ENCODE results near the gene ABCA4. TPM values are rescaled to one million over a fixed set of nuclear protein-coding genes. Genes with fewer than 3 reads are reported as not detected.

The ABCA4 gene
- polyA plus RNA-seq, 6 donors from 2014 or later = not detected

DNA sequence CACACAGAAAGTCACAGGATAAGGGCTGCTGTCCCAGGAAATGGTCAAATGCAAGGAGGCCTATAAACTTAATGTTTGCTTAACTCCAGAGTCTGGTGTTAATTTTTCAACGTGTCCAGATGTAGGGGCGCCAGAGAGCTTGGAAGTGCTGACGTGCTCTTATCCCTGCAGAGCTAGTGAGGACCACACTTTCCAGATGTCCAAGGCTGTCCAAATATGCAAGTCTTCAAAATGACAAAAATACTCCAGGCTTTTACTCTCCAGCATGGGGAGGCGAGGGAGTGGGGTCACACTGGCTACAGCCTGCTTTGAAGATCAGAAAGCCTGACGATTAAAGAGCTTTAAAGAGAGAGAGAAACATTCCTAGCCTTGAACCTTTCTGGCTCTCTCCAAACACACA lies 57.6 kb downstream of the ABCA4 start:
- no peak overlapping the region for H3K27ac Mint-ChIP-seq
- no peaks in the 10 kb centered on the region for H3K36me3 Mint-ChIP-seq
- no peak overlapping the region for H3K4me3 Mint-ChIP-seq
- peaks cover 12 to 28% (median 17%) of the 10 kb centered on the region in 3 donors for H3K27me3 Mint-ChIP-seq
- no peaks in the 10 kb centered on the region for H3K9me3 Mint-ChIP-seq
- DNase-seq (no peak), ATAC-seq (ENCODE audit: low read depth in 2 of 2) (no peak)
- H3K4me1 Mint-ChIP-seq = no peaks in the 10 kb centered on the region

DNA sequence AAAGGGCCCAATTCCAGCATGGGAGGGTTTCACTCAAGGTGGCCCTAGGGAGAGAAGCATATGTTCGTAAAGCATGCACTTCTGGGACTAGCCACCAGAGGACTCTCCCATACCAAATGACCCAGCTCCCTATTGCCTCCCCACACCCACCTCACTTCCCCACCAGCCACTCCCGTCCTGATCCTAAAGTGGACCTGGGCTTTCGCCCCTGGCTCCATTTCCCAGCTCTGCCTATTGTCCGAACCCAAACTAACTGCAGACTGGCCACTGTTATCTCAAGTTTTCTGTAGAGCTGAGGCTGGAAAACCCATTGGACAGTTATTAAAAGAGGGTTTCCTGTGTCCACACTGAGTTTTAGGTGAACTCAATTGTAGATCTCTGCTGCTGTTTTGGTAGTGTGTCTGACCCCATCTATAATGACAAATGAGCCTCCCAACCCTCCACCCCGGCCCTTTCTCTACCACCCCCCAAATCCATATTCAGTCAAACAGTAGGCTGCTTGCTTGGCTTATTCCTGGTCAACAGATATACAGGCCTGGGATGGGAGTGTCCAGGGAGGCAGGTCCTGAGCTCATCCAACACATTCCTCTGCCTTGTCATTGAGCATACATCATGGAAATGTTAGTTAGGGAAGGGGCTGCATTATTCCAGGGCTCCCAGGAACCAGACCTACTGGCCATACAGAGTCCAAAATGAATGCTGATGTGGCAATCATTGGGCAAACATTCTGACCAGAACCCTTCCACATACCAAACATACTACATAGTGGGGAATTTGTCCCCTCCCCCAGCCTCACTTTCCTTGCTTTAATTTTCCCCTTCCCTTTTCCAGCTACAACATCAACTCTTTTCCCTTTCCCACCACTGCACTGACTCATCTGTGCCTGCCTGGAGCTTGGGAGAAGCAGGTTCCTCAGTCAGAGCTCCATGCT lies 59.2 kb downstream of the ABCA4 start:
- no peaks in the 10 kb centered on the region for H3K9me3 Mint-ChIP-seq
- no peaks in the 10 kb centered on the region for H3K4me1 Mint-ChIP-seq
- no peaks in the 10 kb centered on the region for H3K36me3 Mint-ChIP-seq
- DNase-seq (no peak), ATAC-seq (ENCODE audit: low read depth in 2 of 2) (no peak)
- H3K27me3 Mint-ChIP-seq = peaks cover 12 to 28% (median 17%) of the 10 kb centered on the region in 3 donors
- no peak overlapping the region for H3K27ac Mint-ChIP-seq
- no peak overlapping the region for H3K4me3 Mint-ChIP-seq

GRCh38 chr1:94060720-94061119 lies 60.2 kb downstream of the ABCA4 start:
- no peak overlapping the region for H3K4me3 Mint-ChIP-seq
- peaks cover 14 to 28% (median 17%) of the 10 kb centered on the region in 3 donors for H3K27me3 Mint-ChIP-seq
- DNase-seq (no peak), ATAC-seq (ENCODE audit: low read depth in 2 of 2) (no peak)
- H3K4me1 Mint-ChIP-seq = no peaks in the 10 kb centered on the region
- peak overlapping the region in 1 of 6 donors; percentile 34 for H3K27ac Mint-ChIP-seq
- H3K36me3 Mint-ChIP-seq = no peaks in the 10 kb centered on the region
- no peaks in the 10 kb centered on the region for H3K9me3 Mint-ChIP-seq

GRCh38 chr1:94058766-94059165 lies 62.2 kb downstream of the ABCA4 start:
- Mint-ChIP-seq H3K9me3 (no peaks in the 10 kb centered on the region), H3K27me3 (peaks cover 24 to 40% (median 26%) of the 10 kb centered on the region in 3 donors)

DNA sequence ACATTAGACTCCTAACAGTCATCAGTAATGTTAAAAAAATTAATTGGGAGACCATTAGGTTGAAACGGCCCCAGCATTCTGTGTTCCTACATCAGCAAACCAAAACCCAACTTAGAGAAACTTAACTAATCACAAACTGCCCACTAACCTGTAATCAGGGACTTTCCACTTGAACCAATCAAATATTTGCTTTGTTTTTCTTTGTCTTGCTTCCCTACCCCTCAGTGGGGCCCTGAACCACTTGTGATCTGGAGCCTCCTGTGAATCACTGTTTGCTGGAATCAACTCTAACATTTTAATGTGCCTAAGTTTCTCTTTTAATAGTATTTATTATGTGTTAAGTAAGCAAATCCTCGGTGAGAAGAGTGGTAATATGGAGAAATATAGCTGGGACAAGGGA lies 64.0 kb downstream of the ABCA4 start:
- no peak for ATAC-seq (ENCODE audit: low read depth in 2 of 2)
- peaks cover 28 to 42% (median 28%) of the 10 kb centered on the region in 3 donors for H3K27me3 Mint-ChIP-seq
- no peaks in the 10 kb centered on the region for H3K9me3 Mint-ChIP-seq
- peak overlapping the region in 1 of 8 donors; percentile 42 for H3K4me3 Mint-ChIP-seq
- no peak for DNase-seq
- H3K27ac Mint-ChIP-seq = no peak overlapping the region
- H3K36me3 Mint-ChIP-seq = no peaks in the 10 kb centered on the region
- no peaks in the 10 kb centered on the region for H3K4me1 Mint-ChIP-seq

More at GRCh38 chr1:94058766-94059165, 62.2 kb downstream of the ABCA4 start:
- Mint-ChIP-seq H3K36me3 (no peaks in the 10 kb centered on the region), H3K27ac (no peak overlapping the region), H3K4me1 (no peaks in the 10 kb centered on the region), H3K4me3 (no peak overlapping the region)
- no peak for DNase-seq
- no peak for ATAC-seq (ENCODE audit: low read depth in 2 of 2)

DNA sequence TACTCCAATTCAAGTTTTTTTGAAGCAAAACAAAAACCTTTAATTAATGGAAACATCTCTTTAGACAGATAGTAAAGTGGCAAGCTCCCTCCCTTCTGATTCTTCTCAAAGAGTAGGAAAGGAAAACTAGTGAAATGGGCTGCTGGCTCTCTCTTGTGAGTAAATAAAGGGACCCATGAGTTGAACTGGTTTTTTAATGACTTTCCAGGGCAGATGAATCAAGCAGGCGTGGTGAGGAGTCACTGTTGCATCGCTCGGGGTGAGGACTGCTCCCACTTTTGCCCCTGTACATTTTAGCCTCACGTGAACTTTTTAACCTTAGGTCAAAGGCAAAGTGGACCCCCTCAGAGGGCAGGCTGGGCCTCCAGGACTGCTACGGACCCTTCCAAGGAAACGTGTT lies 64.8 kb downstream of the ABCA4 start:
- Mint-ChIP-seq H3K36me3 (no peaks in the 10 kb centered on the region), H3K27me3 (peaks cover 28 to 35% (median 30%) of the 10 kb centered on the region in 3 donors), H3K4me3 (no peak overlapping the region), H3K4me1 (no peaks in the 10 kb centered on the region), H3K27ac (no peak overlapping the region), H3K9me3 (no peaks in the 10 kb centered on the region)
- ATAC-seq (ENCODE audit: low read depth in 2 of 2) = no peak
- DNase-seq = no peak

GRCh38 chr1:94055459-94056122 lies 65.4 kb downstream of the ABCA4 start:
- Mint-ChIP-seq H3K4me3 (no peak overlapping the region), H3K4me1 (no peaks in the 10 kb centered on the region), H3K27ac (no peak overlapping the region), H3K27me3 (peaks cover 28 to 30% (median 29%) of the 10 kb centered on the region in 3 donors), H3K9me3 (no peaks in the 10 kb centered on the region), H3K36me3 (no peaks in the 10 kb centered on the region)
- DNase-seq (no peak), ATAC-seq (ENCODE audit: low read depth in 2 of 2) (no peak)

GRCh38 chr1:94050675-94051074 lies 70.3 kb downstream of the ABCA4 start:
- DNase-seq (no peak), ATAC-seq (ENCODE audit: low read depth in 2 of 2) (no peak)
- peaks cover 25 to 48% (median 48%) of the 10 kb centered on the region in 3 donors for H3K27me3 Mint-ChIP-seq
- no peak overlapping the region for H3K4me3 Mint-ChIP-seq
- peaks cover 0 to 3% (median 1%) of the 10 kb centered on the region in 3 donors for H3K4me1 Mint-ChIP-seq
- H3K27ac Mint-ChIP-seq = no peak overlapping the region
- no peaks in the 10 kb centered on the region for H3K9me3 Mint-ChIP-seq
- no peaks in the 10 kb centered on the region for H3K36me3 Mint-ChIP-seq

- Mint-ChIP-seq H3K36me3 (no peaks in the 10 kb centered on the region), H3K27me3 (peaks cover 25 to 51% (median 48%) of the 10 kb centered on the region in 3 donors), H3K4me1 (peaks cover 0 to 7% (median 5%) of the 10 kb centered on the region in 3 donors), H3K4me3 (no peak overlapping the region), H3K9me3 (no peaks in the 10 kb centered on the region), H3K27ac (no peak overlapping the region)
- ATAC-seq (ENCODE audit: low read depth in 2 of 2) (no peak), DNase-seq (no peak)
Measured at GRCh38 chr1:94050254-94050653, 70.7 kb downstream of the ABCA4 start.

- H3K27ac Mint-ChIP-seq = no peak overlapping the region
- H3K9me3 Mint-ChIP-seq = no peaks in the 10 kb centered on the region
- no peak for DNase-seq
- no peaks in the 10 kb centered on the region for H3K36me3 Mint-ChIP-seq
- H3K4me1 Mint-ChIP-seq = peaks cover 0 to 8% (median 5%) of the 10 kb centered on the region in 3 donors
- ATAC-seq (ENCODE audit: low read depth in 2 of 2) = no peak
- H3K4me3 Mint-ChIP-seq = no peak overlapping the region
- peaks cover 24 to 51% (median 45%) of the 10 kb centered on the region in 3 donors for H3K27me3 Mint-ChIP-seq
Measured at GRCh38 chr1:94049791-94050190, 71.2 kb downstream of the ABCA4 start.

- no peaks in the 10 kb centered on the region for H3K9me3 Mint-ChIP-seq
- DNase-seq = no peak
- no peak overlapping the region for H3K27ac Mint-ChIP-seq
- H3K4me3 Mint-ChIP-seq = no peak overlapping the region
- peaks cover 23 to 50% (median 43%) of the 10 kb centered on the region in 3 donors for H3K27me3 Mint-ChIP-seq
- no peak for ATAC-seq (ENCODE audit: low read depth in 2 of 2)
- no peaks in the 10 kb centered on the region for H3K36me3 Mint-ChIP-seq
- peaks cover 5 to 13% (median 6%) of the 10 kb centered on the region in 3 donors for H3K4me1 Mint-ChIP-seq
Measured at GRCh38 chr1:94048413-94049164, 72.4 kb downstream of the ABCA4 start.

DNA sequence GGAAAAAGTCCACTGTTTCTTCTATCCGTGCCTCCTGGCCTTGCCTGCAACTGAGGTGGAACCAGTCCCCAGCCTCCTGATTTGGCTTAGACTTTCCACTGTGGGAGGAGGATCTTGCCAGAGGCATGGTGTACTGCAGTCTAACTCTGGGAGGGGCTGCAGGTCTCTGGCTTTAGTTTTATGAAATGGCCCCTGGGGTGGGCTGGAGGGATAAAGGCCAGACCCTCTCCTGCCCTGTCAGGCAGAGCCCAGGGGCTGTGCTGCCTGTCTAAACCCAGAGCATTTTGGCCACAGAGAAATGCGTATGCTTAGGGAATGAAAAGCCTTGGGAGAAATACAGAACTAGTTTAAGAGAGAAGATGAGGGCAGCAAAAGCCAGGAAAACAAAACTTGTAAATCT lies 73.0 kb downstream of the ABCA4 start:
- no peak for DNase-seq

DNA sequence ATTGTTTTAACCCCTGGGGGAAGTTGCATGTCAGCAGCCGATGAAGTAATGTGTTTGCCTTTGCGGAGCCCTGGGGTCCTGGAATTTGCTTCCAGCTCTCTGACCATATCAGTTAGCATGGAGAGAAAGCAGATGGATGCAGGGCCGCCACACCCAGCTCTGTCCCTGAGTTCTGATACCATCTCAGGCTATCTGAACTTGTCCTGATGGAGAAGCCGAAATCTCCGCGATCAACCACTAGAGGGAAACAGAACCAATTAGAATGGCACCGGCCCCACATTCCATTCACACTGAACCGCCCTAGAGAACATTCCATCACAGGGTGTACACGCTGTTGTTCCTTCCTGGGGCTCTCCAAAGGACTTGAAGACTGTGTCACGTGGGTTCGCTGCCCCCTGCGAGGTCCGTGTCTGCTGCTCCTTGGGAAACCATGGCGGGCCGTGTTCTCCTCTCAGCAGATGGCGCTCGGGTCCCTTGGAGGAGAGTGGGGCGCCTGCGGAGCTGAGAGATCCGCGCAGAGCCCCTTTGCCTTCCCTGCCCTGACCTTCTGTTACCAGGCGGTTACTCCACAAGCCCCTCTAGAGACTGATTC lies 75.4 kb downstream of the ABCA4 start:
- no peak for DNase-seq
- peak in 1 of 2 donors; percentile 25 for ATAC-seq (ENCODE audit: low read depth in 2 of 2)
- H3K9me3 Mint-ChIP-seq = no peaks in the 10 kb centered on the region
- no peaks in the 10 kb centered on the region for H3K36me3 Mint-ChIP-seq
- no peak overlapping the region for H3K27ac Mint-ChIP-seq
- H3K27me3 Mint-ChIP-seq = peaks cover 34 to 52% (median 43%) of the 10 kb centered on the region in 3 donors
- H3K4me1 Mint-ChIP-seq = peaks cover 5 to 13% (median 6%) of the 10 kb centered on the region in 3 donors
- peak overlapping the region in 5 of 8 donors; percentile 26 to 77 (median 59) for H3K4me3 Mint-ChIP-seq

More for the DNA sequence above, 73.0 kb downstream of the ABCA4 start:
- no peak overlapping the region for H3K27ac Mint-ChIP-seq
- H3K36me3 Mint-ChIP-seq = no peaks in the 10 kb centered on the region
- peaks cover 23 to 50% (median 45%) of the 10 kb centered on the region in 3 donors for H3K27me3 Mint-ChIP-seq
- peaks cover 5 to 13% (median 6%) of the 10 kb centered on the region in 3 donors for H3K4me1 Mint-ChIP-seq
- H3K9me3 Mint-ChIP-seq = no peaks in the 10 kb centered on the region
- peak overlapping the region in 1 of 8 donors; percentile 26 for H3K4me3 Mint-ChIP-seq
- ATAC-seq (ENCODE audit: low read depth in 2 of 2) = no peak

Data from naive B cell (primary cell).